Esophagus squamous epithelium (tissue), 5 donors: ENCODE data around the gene TNN. TPM values are rescaled to one million over a fixed set of nuclear protein-coding genes. Genes with fewer than 3 reads are reported as not detected.

Experiments
- DNase-seq: peaks from one replicate; lab custom pipeline; 2025; lab: John Stamatoyannopoulos, UW
- H3K27ac ChIP-seq, 4 donors: fragments of 200-600 bp; sonication (generic); one replicate each; pipeline ENCODE4 v1.5.1; 2016 to 2019; ENCODE audit warnings: mild to moderate bottlenecking in 1 of 4
- H3K27me3 ChIP-seq, 4 donors: fragments of 200-600 bp; sonication (generic); 1 replicate in 3 of 4; 2 replicates in 1 of 4; pipeline versions ENCODE4 v1.5.1 to v1.6.0; 2017 to 2021; ENCODE audit warnings: antibody characterized with exemption in 1 of 4
- H3K36me3 ChIP-seq, 3 donors: fragments of 200-600 bp; sonication (generic); one replicate each; pipeline ENCODE4 v1.5.1; 2016 to 2019
- H3K4me1 ChIP-seq, 3 donors: fragments of 200-600 bp; sonication (generic); one replicate each; pipeline ENCODE4 v1.5.1; 2017 to 2019
- H3K4me3 ChIP-seq, 4 donors: fragments of 200-600 bp; sonication (generic); 1 replicate in 3 of 4; 2 replicates in 1 of 4; pipeline ENCODE4 v1.5.1; 2016 to 2019; ENCODE audit warnings: mild to moderate bottlenecking in 2 of 4, moderate library complexity in 1 of 4
- H3K9me3 ChIP-seq, 3 donors: fragments of 200-600 bp; sonication (generic); one replicate each; pipeline ENCODE4 v1.5.1; 2016 to 2019
- CTCF ChIP-seq, 6 experiments: fragments of 450-650 bp in 4 of 6; fragments of 200-600 bp in 2 of 6; sonication (generic) in 2 of 6; IDR thresholded peaks; one replicate each; pipeline ENCODE4 v1.5.1; 2016 to 2019; ENCODE audit warnings: antibody characterized with exemption in 6 of 6, mild to moderate bottlenecking in 4 of 6, moderate library complexity in 4 of 6
- POLR2A ChIP-seq, 4 donors: fragments of 450-650 bp; IDR thresholded peaks; one replicate each; pipeline ENCODE4 v1.6.1; 2017; ENCODE audit warnings: antibody characterized with exemption in 4 of 4, mild to moderate bottlenecking in 4 of 4, moderate library complexity in 3 of 4
- WGBS, 2 donors: methylation state at CpG; one replicate each; pipeline ENCODE4 v1.1.5; 2018; 5-methylcytosine and 5-hydroxymethylcytosine counted together
- intact Hi-C: fragments of 100-400 bp; cut with DNase I; formaldehyde crosslinking; loops from one replicate; pipeline ENCODE4 v1.15.0; 2022
- total RNA-seq, 4 donors: library from RNA; depleted of rRNA; stranded (reverse); fragments of >200 nt; gene quantifications; one replicate each; pipeline ENCODE4 v1.1.0, GENCODE V29; 2016
- donor health status: DM: yes; HTN: yes; CAD: no.

TNN gene
- total RNA-seq, 4 donors from 2014 or later: under 0.01 to 0.09 TPM; not detected in 2

- Histone ChIP-seq H3K27me3 (no peaks in the 10 kb centered on the region), H3K27ac (no peak overlapping the region), H3K4me1 (peaks cover 4 to 30% (median 8%) of the 10 kb centered on the region in 3 donors), H3K9me3 (no peaks in the 10 kb centered on the region), H3K4me3 (no peak overlapping the region), H3K36me3 (peaks cover 0 to 34% (median 0%) of the 10 kb centered on the region in 3 donors)
- intact Hi-C loops: no loop called here
- WGBS, 2 donors: 93 to 95% methylated on average over 1 of the region's 1 CpG
- TF ChIP-seq POLR2A (IDR thresholded peaks at IDR 0.05) (no peak), CTCF (IDR thresholded peaks at IDR 0.05) (no peak)
- DNase-seq: no peak
These were observed 108.6 kb downstream of the TNN start for GRCh38 chr1:175176246-175176645.

- TF ChIP-seq POLR2A (IDR thresholded peaks at IDR 0.05) (no peak), CTCF (IDR thresholded peaks at IDR 0.05) (no peak)
- no peaks in the 10 kb centered on the region for H3K9me3 ChIP-seq
- peaks cover 4 to 43% (median 8%) of the 10 kb centered on the region in 3 donors for H3K4me1 ChIP-seq
- DNase-seq: no peak
- H3K27me3 ChIP-seq: peaks cover 0 to 3% (median 0%) of the 10 kb centered on the region in 4 donors
- H3K27ac ChIP-seq: no peak overlapping the region
- intact Hi-C loops: no loop called here
- 67 to 100% methylated on average over 1 of the region's 1 CpG for WGBS, 2 donors
- no peak overlapping the region for H3K4me3 ChIP-seq
- H3K36me3 ChIP-seq: peaks cover 0 to 18% (median 0%) of the 10 kb centered on the region in 3 donors
These were observed 110.4 kb downstream of the TNN start for GRCh38 chr1:175178056-175178455.

- intact Hi-C loops: no loop called here
- peaks cover 4 to 47% (median 8%) of the 10 kb centered on the region in 3 donors for H3K4me1 ChIP-seq
- peaks cover 0 to 3% (median 0%) of the 10 kb centered on the region in 4 donors for H3K27me3 ChIP-seq
- no peak for DNase-seq
- peaks cover 0 to 18% (median 0%) of the 10 kb centered on the region in 3 donors for H3K36me3 ChIP-seq
- TF ChIP-seq CTCF (IDR thresholded peaks at IDR 0.05): no peak
- no peak for TF ChIP-seq POLR2A (IDR thresholded peaks at IDR 0.05)
- H3K9me3 ChIP-seq: no peaks in the 10 kb centered on the region
- H3K27ac ChIP-seq: no peak overlapping the region
- WGBS, 2 donors: 33 to 50% methylated on average over 2 to 3 of the region's 3 CpGs
- H3K4me3 ChIP-seq: no peak overlapping the region
These were observed 110.8 kb downstream of the TNN start for GRCh38 chr1:175178456-175178855.

- Histone ChIP-seq H3K9me3 (no peaks in the 10 kb centered on the region), H3K4me3 (no peak overlapping the region), H3K27me3 (peaks cover 0 to 3% (median 0%) of the 10 kb centered on the region in 4 donors), H3K36me3 (peaks cover 0 to 18% (median 0%) of the 10 kb centered on the region in 3 donors), H3K27ac (no peak overlapping the region), H3K4me1 (peaks cover 4 to 62% (median 8%) of the 10 kb centered on the region in 3 donors)
- no peak for DNase-seq
- intact Hi-C loops: no loop called here
- TF ChIP-seq CTCF (IDR thresholded peaks at IDR 0.05) (no peak), POLR2A (IDR thresholded peaks at IDR 0.05) (no peak)
- WGBS, 2 donors: 93 to 100% methylated on average over 2 of the region's 2 CpGs
These were observed 112.4 kb downstream of the TNN start for GRCh38 chr1:175179837-175180590.

- H3K4me3 ChIP-seq: no peak overlapping the region
- TF ChIP-seq CTCF (IDR thresholded peaks at IDR 0.05) (no peak), POLR2A (IDR thresholded peaks at IDR 0.05) (no peak)
- no peak overlapping the region for H3K27ac ChIP-seq
- WGBS, 2 donors: 79 to 100% methylated on average over 1 to 2 of the region's 4 CpGs
- intact Hi-C loops: no loop called here
- no peaks in the 10 kb centered on the region for H3K9me3 ChIP-seq
- H3K4me1 ChIP-seq: peaks cover 4 to 82% (median 8%) of the 10 kb centered on the region in 3 donors
- no peak for DNase-seq
- peaks cover 0 to 8% (median 0%) of the 10 kb centered on the region in 3 donors for H3K36me3 ChIP-seq
- peaks cover 0 to 3% (median 0%) of the 10 kb centered on the region in 4 donors for H3K27me3 ChIP-seq
These were observed 114.6 kb downstream of the TNN start for GRCh38 chr1:175182201-175182746.
